GM19238 (cell line): ENCODE results near the gene CASKIN1.

Experiments used
- DNase-seq: peaks from one replicate; pipeline ENCODE4 v3.0.0; 2011; ENCODE audit warnings: low spot score; ENCODE audit not compliant: insufficient read length

CASKIN1 gene

GRCh38 chr16:2174396-2175131 lies 21.8 kb downstream of the CASKIN1 start:
- DNase-seq: no peak

DNA sequence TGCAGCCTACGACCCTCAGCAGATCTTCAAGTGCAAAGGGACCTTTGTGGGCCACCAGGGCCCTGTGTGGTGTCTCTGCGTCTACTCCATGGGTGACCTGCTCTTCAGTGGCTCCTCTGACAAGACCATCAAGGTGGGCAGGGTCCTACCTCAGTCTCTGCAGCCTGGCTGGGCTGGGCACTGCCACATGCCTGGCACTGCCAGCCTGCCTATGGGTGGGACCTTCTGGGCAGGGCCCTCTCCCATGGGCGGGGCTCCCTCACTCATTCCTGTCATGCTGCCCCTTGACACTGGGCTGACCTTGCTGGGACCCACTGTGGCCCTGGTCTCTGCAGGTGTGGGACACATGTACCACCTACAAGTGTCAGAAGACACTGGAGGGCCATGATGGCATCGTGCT lies 22.5 kb downstream of the CASKIN1 start:
- no peak for DNase-seq

DNA sequence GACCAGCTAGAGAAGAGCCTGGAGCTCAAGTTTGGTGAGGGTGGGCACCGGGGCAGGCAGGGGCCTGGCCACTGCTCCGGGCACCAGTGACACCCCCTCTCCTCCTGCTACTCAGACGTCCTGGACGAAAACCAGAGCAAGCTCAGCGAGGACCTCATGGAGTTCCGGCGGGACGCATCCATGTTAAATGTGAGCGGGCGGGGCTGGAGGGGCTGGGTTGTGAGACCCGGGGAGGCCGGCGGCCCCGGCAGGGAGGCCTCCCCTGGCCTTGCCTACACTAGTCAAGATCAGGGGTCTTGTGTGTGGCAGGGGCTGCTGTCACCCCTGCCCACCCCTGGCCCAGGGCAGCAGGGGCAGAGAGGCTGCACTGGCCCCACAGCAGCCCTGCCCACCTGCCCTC lies 23.0 kb downstream of the CASKIN1 start:
- no peak for DNase-seq

GRCh38 chr16:2172688-2173335 lies 23.6 kb downstream of the CASKIN1 start:
- DNase-seq: no peak

GRCh38 chr16:2171601-2172178 lies 24.7 kb downstream of the CASKIN1 start:
- DNase-seq: no peak

DNA sequence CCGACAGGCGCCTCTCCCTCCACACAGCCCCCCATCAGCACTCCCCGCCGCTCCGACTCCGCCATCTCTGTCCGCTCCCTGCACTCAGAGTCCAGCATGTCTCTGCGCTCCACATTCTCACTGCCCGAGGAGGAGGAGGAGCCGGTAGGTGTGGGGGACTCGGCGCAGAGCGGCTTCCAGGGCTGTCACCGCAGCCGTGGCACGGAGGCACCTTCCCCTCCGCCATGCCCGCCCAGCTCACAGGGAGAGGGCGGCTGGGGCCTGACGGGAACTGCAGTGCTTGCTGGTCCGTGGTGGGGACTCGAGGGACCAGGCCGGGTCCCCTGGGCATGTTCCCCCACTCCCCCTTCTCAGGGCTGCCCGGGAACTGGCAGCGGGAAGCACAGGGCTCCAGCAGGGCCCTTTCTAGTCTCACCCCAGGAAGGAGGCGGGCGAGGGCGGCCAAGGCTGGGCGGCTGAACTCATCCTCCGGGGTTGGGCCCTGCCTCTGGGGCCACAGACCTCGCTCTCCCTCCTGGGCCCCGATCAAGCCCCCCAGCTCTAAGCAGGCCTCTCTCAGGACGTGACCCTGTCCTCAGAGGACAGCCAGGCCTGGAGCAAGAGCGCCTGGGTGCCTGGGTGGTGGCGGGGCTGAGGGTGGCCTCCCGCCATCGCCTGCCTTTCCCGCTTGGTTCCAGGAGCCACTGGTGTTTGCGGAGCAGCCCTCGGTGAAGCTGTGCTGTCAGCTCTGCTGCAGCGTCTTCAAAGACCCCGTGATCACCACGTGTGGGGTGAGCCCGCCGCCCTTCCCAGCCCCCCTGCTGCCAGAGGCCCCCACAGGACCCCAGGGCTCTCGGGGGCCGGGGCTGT lies 25.6 kb downstream of the CASKIN1 start:
- DNase-seq: no peak

DNA sequence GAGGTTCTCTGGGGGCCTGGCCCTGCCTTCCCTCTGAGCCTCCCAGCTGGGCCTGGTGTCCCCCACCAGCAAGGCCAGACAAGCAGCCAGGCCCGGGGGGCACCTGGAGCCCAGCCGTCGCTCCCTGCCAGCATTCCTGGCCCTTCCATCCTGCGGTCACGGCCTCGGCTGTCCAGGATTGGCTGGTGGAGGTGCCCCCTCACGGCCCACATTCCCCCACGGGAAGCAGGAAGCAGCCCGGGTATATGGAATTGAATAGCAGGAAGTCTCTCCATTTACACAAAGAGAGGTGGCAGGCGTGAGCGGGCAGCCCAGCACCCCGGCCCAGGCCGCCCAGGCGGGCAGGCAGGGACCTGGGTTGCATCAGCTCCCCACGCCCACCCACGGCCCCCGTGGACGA lies 26.3 kb downstream of the CASKIN1 start:
- no peak for DNase-seq

DNA sequence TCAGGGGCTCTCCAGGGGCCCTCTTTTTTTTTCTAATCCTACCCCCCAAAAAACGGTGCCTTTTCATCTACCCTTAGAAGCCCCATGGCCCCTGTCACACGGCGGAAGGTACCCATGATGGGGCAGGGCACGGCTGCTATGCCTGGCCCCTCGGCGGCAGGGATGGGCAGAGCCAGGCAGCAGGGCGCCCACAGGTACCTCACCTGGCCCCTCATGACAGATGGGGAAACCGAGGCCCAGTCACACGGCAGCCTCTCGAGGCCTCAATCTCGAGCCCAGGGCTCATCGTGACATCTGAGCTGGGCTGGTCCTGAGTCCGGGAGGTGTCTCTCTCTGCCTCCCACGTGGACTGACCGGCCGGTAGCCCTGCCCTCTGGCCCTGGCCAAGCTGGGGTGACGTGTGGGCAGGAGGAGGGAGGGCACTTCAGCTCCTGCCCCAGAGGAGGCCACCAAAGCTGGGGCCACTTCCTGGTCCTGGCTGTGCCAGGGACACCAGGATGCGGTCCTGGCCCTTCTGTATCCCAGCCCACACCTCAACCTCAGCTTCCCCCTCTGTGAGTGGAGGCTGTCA lies 29.3 kb downstream of the CASKIN1 start:
- DNase-seq: no peak

- DNase-seq: no peak
These were observed 29.9 kb downstream of the CASKIN1 start for GRCh38 chr16:2166263-2167067.

- DNase-seq: no peak
These were observed 30.5 kb downstream of the CASKIN1 start for GRCh38 chr16:2165861-2166260.

GRCh38 chr16:2163211-2163881 lies 33.1 kb downstream of the CASKIN1 start:
- DNase-seq: no peak

GRCh38 chr16:2162676-2163118 lies 33.7 kb downstream of the CASKIN1 start:
- DNase-seq: no peak

- no peak for DNase-seq
These were observed 34.5 kb downstream of the CASKIN1 start for GRCh38 chr16:2161911-2162310.

- DNase-seq: no peak
These were observed 35.4 kb downstream of the CASKIN1 start for GRCh38 chr16:2160915-2161551.

DNA sequence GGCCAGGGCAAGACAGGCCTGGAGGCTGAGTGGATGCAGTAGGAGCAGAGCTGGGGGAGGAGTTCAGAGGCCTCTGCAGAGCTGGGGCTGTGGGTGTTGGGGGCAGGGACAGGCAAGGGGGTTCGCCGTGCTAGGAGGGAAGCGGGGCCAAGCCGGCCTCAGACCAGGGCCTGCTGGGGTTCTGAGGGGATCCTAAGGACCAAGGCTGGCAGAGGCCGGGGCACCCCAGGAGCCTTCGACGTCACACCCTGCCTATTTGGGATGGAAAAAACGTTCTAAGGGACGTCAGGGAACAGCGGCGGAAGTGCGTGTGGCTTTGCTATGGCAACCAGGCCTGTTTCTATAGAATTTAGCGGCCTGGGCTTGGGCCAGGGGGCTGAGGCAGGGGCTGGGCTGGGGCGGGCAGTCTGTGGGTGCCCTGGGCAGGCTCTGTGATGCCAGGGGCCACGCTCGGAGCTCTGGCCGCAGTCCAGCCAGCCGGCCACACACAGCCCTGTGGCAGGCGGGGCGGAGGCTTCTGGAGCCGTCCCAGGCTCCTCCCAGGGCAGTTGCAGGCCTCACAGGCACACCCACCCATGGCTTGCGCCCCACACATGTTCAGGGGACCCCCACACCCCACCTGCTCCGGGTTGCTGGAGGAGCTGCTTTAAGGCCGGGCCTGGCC lies 37.1 kb downstream of the CASKIN1 start:
- no peak for DNase-seq

- no peak for DNase-seq
These were observed 38.2 kb downstream of the CASKIN1 start for GRCh38 chr16:2158262-2158638.

- DNase-seq: no peak
These were observed 38.7 kb downstream of the CASKIN1 start for GRCh38 chr16:2157480-2158261.

- no peak for DNase-seq
These were observed 39.6 kb downstream of the CASKIN1 start for GRCh38 chr16:2156849-2157224.
